Spleen (tissue), 11 donors: ENCODE data around the gene PALLD. TPM values are rescaled to one million over a fixed set of nuclear protein-coding genes. Genes with fewer than 3 reads are reported as not detected.
A peak's percentile ranks its signal among the peaks of the same experiment; 100 is the strongest.

Experiments
- DNase-seq: peaks from one replicate; pipeline ENCODE4 v3.0.0-alpha.2; 2020
- H3K27ac ChIP-seq, 8 donors: fragments of 200-600 bp; sonication (generic) in 7 of 8; 1 replicate in 4 of 8; 2 replicates in 4 of 8; pipeline versions ENCODE4 v1.5.0 to v1.8.0; 2016 to 2021; ENCODE audit warnings: inconsistent platforms in 4 of 8, mild to moderate bottlenecking in 4 of 8, moderate library complexity in 1 of 8
- H3K27me3 ChIP-seq, 7 donors: fragments of 200-600 bp; sonication (generic) in 6 of 7; replicated peaks in 1 of 7; 1 replicate in 4 of 7; 2 replicates in 3 of 7; pipeline versions ENCODE4 v1.5.0 to v1.8.0; 2016 to 2021; ENCODE audit warnings: inconsistent platforms in 3 of 7, mild to moderate bottlenecking in 1 of 7
- H3K36me3 ChIP-seq, 6 donors: fragments of 200-600 bp; sonication (generic) in 5 of 6; 1 replicate in 4 of 6; 2 replicates in 2 of 6; pipeline versions ENCODE4 v1.5.0 to v1.8.0; 2016 to 2021; ENCODE audit warnings: inconsistent platforms in 2 of 6
- H3K4me1 ChIP-seq, 6 donors: fragments of 200-600 bp; sonication (generic) in 5 of 6; 1 replicate in 3 of 6; 2 replicates in 3 of 6; pipeline versions ENCODE4 v1.5.0 to v1.8.0; 2016 to 2021; ENCODE audit warnings: inconsistent platforms in 3 of 6
- H3K4me3 ChIP-seq, 8 donors: fragments of 200-600 bp; sonication (generic) in 7 of 8; 1 replicate in 4 of 8; 2 replicates in 4 of 8; pipeline versions ENCODE4 v1.5.0 to v1.8.0; 2016 to 2021; ENCODE audit warnings: inconsistent platforms in 4 of 8, mild to moderate bottlenecking in 4 of 8, moderate library complexity in 2 of 8
- H3K9me3 ChIP-seq, 8 donors: fragments of 200-600 bp; sonication (generic) in 7 of 8; 1 replicate in 4 of 8; 2 replicates in 4 of 8; pipeline versions ENCODE4 v1.5.0 to v1.8.0; 2016 to 2021; ENCODE audit warnings: inconsistent platforms in 4 of 8
- POLR2A ChIP-seq, 3 donors: fragments of 450-650 bp; IDR thresholded peaks; one replicate each; pipeline ENCODE4 v1.5.1; 2017; ENCODE audit warnings: antibody characterized with exemption in 3 of 3, mild to moderate bottlenecking in 1 of 3
- POLR2AphosphoS5 ChIP-seq, 3 donors: sonication (generic); formaldehyde crosslinking; IDR thresholded peaks; one replicate each; pipeline ENCODE4 v1.5.1; 2017; ENCODE audit warnings: antibody characterized with exemption in 3 of 3
- WGBS, 5 donors: extraction: QIAGEN DNeasy Blood & Tissue Kit in 3 of 5; methylation state at CpG; one replicate each; pipeline versions ENCODE4 v1.1.5 to v1.1.7; 2013 to 2018; 5-methylcytosine and 5-hydroxymethylcytosine counted together
- intact Hi-C: fragments of 100-400 bp; cut with DNase I; formaldehyde crosslinking; loops from one replicate; pipeline ENCODE4 v1.15.0; 2023; ENCODE audit warnings: low total_unique reads
- polyA plus RNA-seq, 3 donors: library from polyadenylated mRNA; stranded (reverse); fragments of 200-250 nt; gene quantifications; one replicate each; pipeline ENCODE4 v1.2.1, GENCODE V29; 2013
- total RNA-seq, 7 donors: library from RNA; depleted of rRNA in 3 of 7; stranded (reverse); fragments of >200 nt in 3 of 7; fragmentation: NEBNext Ultra II Directional in 4 of 7; extraction: Animal tissue kit (Norgen Biotek cat#: 25700) in 4 of 7; gene quantifications; one replicate each; pipeline versions ENCODE4 v1.1.0 to v1.2.1, GENCODE V29; 2016 to 2021
- TF ChIP-seq, protein P1 (sequence below), 11 experiments: fragments of 200-600 bp in 7 of 11; fragments of 450-650 bp in 4 of 11; sonication (generic) in 4 of 11; IDR thresholded peaks in 8 of 11; conservative IDR thresholded peaks in 3 of 11; 1 replicate in 7 of 11; 2 replicates in 4 of 11; pipeline versions ENCODE4 v1.4.0 to v1.8.0; 2016 to 2021; ENCODE audit warnings: antibody characterized with exemption in 11 of 11, inconsistent platforms in 4 of 11, mild to moderate bottlenecking in 1 of 11
- donor health status: healthy with polysubstance abuse.
- donor health status: DM: no; HTN: no; CAD: no; lungs with moderate emphysema.
- donor health status: DM: no; HTN: no; CAD: no.
- donor health status: Bipolar disorder and iron deficiency.
- donor health status: healthy.
- donor health status: DM: no; HTN: no; CAD: no.
- donor health status: DM: yes; HTN: yes; CAD: no.

PALLD gene
- total and polyA plus RNA-seq, 10 donors: 24.3 to 228 (median 142) TPM

DNA sequence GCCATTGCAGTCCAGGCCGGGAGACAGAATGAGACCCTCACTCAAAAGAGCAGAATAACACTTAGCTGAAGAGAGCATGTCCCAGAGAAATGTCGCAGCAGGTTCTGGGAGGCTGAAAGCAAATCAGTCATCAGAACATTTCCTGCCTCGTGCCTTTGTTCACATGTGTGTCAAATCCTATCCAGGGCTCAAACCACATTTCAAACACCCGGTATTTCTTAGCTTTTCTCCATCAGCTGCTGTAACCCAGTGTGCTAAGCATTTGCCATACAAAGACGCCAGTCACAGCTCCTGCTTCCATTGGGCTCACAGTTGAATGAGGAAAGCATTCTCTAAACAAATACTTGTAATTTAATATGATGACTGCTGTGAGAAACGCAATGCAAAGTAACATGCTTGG, 6.0 kb downstream of the PALLD start:
- H3K9me3 ChIP-seq: no peaks in the 10 kb centered on the region
- no peak for DNase-seq
- H3K27me3 ChIP-seq: no peaks in the 10 kb centered on the region
- peak overlapping the region in 5 of 8 donors; percentile 70 to 91 (median 85) for H3K27ac ChIP-seq
- H3K4me3 ChIP-seq: no peak overlapping the region
- H3K36me3 ChIP-seq: no peaks in the 10 kb centered on the region
- no peak for TF ChIP-seq POLR2A (IDR thresholded peaks at IDR 0.05)
- TF ChIP-seq POLR2AphosphoS5 (IDR thresholded peaks at IDR 0.05): no peak
- TF ChIP-seq, protein P1, sequence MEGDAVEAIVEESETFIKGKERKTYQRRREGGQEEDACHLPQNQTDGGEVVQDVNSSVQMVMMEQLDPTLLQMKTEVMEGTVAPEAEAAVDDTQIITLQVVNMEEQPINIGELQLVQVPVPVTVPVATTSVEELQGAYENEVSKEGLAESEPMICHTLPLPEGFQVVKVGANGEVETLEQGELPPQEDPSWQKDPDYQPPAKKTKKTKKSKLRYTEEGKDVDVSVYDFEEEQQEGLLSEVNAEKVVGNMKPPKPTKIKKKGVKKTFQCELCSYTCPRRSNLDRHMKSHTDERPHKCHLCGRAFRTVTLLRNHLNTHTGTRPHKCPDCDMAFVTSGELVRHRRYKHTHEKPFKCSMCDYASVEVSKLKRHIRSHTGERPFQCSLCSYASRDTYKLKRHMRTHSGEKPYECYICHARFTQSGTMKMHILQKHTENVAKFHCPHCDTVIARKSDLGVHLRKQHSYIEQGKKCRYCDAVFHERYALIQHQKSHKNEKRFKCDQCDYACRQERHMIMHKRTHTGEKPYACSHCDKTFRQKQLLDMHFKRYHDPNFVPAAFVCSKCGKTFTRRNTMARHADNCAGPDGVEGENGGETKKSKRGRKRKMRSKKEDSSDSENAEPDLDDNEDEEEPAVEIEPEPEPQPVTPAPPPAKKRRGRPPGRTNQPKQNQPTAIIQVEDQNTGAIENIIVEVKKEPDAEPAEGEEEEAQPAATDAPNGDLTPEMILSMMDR (IDR thresholded peaks at IDR 0.05 in 8 of 11, conservative IDR thresholded peaks at IDR 0.05 in 3 of 11): no peak
- WGBS, 5 donors: 50 to 58% (median 54%) methylated on average over 6 of the region's 6 CpGs
- peaks cover 0 to 20% (median 5%) of the 10 kb centered on the region in 6 donors for H3K4me1 ChIP-seq
- intact Hi-C loops: no loop called here

DNA sequence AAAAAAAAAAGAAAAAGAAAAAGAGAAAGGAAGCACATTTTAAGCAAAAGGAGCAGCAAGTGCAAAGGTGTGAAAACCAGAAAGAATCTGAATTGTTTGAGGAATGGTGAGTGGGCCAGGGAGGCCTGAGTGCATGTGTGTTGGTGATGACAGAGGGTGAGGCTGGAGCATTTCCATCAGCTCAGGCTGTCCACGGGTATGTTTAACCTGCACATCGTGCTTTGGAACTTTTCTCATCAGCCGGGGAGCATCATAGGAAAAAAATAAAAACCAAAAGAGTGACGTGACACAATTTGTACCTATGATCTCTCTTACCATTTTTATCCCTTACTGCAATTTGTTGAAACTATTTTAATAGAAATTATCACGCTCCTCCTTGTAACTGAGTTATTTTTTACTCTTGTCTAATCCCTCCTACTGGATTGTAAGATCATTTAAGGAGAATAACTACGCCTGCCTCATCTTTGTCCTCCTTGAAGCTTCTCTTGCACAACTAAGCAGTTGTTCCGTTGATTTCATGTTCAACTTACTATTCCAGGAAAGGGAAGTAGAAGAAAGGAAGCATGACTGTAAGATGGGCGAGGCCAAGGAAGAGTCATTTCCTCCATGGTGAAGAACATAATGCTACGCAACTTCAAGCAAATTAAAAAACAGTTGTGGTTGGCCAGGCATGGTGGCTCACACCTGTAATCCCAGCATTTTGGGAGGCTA, 7.0 kb downstream of the PALLD start:
- Histone ChIP-seq H3K27me3 (no peaks in the 10 kb centered on the region), H3K9me3 (no peaks in the 10 kb centered on the region), H3K4me3 (peak overlapping the region in 1 of 8 donors; percentile 44), H3K4me1 (peaks cover 0 to 20% (median 5%) of the 10 kb centered on the region in 6 donors), H3K36me3 (no peaks in the 10 kb centered on the region), H3K27ac (peak overlapping the region in 7 of 8 donors; percentile 48 to 91 (median 81))
- intact Hi-C loops: no loop called here
- TF ChIP-seq POLR2AphosphoS5 (IDR thresholded peaks at IDR 0.05) (peak in 1 of 3 donors; percentile 76), POLR2A (IDR thresholded peaks at IDR 0.05) (no peak)
- no peak for DNase-seq
- 55 to 76% (median 62%) methylated on average over 9 of the region's 9 CpGs for WGBS, 5 donors

DNA sequence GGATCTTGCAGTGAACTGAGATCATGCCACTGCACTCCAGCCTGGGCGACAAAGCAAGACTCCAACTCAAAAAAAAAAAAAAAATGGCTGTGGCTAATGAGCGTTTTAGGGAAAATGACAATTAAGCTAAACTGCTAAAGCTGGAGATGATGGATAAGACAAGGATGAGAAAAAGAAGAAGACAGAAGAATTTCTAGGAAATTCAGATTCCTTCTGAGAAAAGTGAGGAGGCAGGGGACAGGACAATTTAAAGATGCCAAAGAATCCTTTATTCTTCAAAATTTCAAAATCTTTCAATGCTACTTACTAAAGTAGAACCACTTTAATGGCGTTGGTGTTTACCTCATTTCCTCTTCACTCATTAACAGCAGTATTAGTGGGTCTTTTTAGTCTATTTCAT, 7.7 kb downstream of the PALLD start:
- WGBS, 5 donors: 65 to 91% (median 81%) methylated on average over 3 of the region's 3 CpGs
- no peak for TF ChIP-seq POLR2AphosphoS5 (IDR thresholded peaks at IDR 0.05)
- no peak for TF ChIP-seq POLR2A (IDR thresholded peaks at IDR 0.05)
- TF ChIP-seq, protein P1 (IDR thresholded peaks at IDR 0.05 in 8 of 11, conservative IDR thresholded peaks at IDR 0.05 in 3 of 11): no peak
- no peak for DNase-seq
- Histone ChIP-seq H3K9me3 (no peaks in the 10 kb centered on the region), H3K4me1 (peaks cover 0 to 20% (median 5%) of the 10 kb centered on the region in 6 donors), H3K27ac (peak overlapping the region in 7 of 8 donors; percentile 48 to 91 (median 81)), H3K36me3 (no peaks in the 10 kb centered on the region), H3K27me3 (no peaks in the 10 kb centered on the region), H3K4me3 (peak overlapping the region in 1 of 8 donors; percentile 44)
- intact Hi-C loops: no loop called here

DNA sequence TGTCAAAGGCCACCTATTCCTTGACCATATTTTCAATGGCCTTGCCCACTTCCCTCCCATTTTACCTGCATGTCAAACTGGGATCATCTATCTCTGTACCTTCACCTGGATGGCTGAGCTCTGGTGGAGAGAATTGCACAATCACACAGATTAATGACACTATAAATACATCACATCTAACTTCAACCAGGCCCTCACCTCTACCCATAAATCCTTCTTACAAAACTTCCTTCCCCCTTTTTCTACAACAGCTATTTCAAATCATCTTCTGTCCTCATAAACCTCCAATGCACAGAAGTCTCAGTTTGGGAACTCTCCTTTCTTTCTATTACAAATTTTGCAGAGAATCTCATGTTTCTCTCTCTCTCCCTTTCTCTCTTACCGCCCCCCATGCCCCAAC, 9.2 kb downstream of the PALLD start:
- no peak for DNase-seq
- Histone ChIP-seq H3K9me3 (no peaks in the 10 kb centered on the region), H3K36me3 (no peaks in the 10 kb centered on the region), H3K4me3 (peak overlapping the region in 1 of 8 donors; percentile 14), H3K27me3 (no peaks in the 10 kb centered on the region), H3K4me1 (peaks cover 0 to 20% (median 5%) of the 10 kb centered on the region in 6 donors), H3K27ac (peak overlapping the region in 7 of 8 donors; percentile 8 to 91 (median 70))
- TF ChIP-seq POLR2AphosphoS5 (IDR thresholded peaks at IDR 0.05) (no peak), POLR2A (IDR thresholded peaks at IDR 0.05) (no peak)
- TF ChIP-seq, protein P1 (IDR thresholded peaks at IDR 0.05 in 8 of 11, conservative IDR thresholded peaks at IDR 0.05 in 3 of 11): no peak
- intact Hi-C loops: no loop called here
- 21 to 50% (median 41%) methylated on average over 1 of the region's 1 CpG for WGBS, 5 donors
